Epithelial cell of esophagus (primary cell): ENCODE results near the gene HACD2.

Experiments
- DNase-seq: peaks from one replicate; pipeline ENCODE4 v3.0.0; 2010; ENCODE audit warnings: low read depth
- H3K4me3 ChIP-seq: 2 replicates; pipeline ENCODE4 v1.5.1; 2011; ENCODE audit warnings: mild to moderate bottlenecking, low read length, control low read depth
- TF ChIP-seq, protein P1 (sequence below): IDR thresholded peaks from 2 replicates; pipeline ENCODE4 v1.5.1; 2011; ENCODE audit warnings: low read depth, mild to moderate bottlenecking, low read length, control low read depth, inconsistent platforms; ENCODE audit not compliant: insufficient read depth; ENCODE audit errors: missing control alignments

HACD2 gene

DNA sequence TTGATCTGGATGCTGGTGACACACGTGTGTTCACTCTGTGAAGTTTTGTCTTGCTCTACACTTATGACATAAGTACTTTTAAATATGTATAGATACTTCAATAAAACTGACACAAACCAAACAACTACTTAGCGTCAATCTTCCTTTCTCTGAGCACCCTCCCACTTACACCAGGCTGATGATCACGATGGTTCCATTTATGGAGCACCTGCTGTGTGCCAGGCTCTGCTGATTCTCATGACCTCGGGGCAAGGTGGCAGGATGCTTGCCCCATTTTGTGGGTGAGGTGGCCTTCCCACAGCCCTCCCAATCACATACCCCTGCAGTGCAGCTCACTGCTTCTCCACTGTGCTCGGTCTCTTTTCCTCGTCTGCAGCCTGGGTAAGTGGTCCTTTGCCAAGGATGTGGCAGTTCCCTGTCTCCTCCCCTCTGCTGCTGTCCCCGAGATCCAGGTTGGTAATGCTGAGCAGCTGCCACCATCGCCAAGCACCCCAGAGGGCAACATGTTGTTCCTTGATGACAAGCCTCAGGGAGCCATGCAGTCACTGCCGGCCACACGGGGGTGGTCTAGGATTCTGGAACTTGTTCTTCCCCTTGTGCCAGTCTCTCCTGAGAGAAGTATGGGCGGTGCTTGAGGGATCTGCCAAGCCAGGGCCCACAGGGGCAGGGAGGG lies 115.4 kb downstream of the HACD2 start:
- TF ChIP-seq, protein P1, sequence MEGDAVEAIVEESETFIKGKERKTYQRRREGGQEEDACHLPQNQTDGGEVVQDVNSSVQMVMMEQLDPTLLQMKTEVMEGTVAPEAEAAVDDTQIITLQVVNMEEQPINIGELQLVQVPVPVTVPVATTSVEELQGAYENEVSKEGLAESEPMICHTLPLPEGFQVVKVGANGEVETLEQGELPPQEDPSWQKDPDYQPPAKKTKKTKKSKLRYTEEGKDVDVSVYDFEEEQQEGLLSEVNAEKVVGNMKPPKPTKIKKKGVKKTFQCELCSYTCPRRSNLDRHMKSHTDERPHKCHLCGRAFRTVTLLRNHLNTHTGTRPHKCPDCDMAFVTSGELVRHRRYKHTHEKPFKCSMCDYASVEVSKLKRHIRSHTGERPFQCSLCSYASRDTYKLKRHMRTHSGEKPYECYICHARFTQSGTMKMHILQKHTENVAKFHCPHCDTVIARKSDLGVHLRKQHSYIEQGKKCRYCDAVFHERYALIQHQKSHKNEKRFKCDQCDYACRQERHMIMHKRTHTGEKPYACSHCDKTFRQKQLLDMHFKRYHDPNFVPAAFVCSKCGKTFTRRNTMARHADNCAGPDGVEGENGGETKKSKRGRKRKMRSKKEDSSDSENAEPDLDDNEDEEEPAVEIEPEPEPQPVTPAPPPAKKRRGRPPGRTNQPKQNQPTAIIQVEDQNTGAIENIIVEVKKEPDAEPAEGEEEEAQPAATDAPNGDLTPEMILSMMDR = no peak
- H3K4me3 ChIP-seq = no peak overlapping the region

DNA sequence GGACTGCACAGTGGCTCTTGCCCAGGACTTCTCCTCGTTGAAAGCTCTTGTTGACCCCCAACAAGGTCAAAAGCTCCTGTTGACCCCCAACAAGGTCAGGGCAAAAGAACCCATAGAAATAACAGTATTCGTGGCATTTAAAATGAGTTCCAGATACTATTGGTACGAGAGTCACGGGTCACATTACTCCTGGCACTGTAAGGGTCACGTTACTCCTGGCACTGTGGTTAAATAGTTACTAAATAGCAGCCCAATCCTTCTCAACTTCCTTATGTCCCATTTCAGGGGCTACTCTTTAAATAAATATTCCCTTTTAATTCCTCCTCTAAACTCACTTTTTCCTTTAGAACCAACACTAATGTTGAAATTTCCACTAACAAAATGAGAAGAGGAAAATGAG lies 117.8 kb downstream of the HACD2 start:
- TF ChIP-seq, protein P1 = no peak
- no peak for DNase-seq
- H3K4me3 ChIP-seq = no peak overlapping the region

More for the DNA sequence above, 115.4 kb downstream of the HACD2 start:
- DNase-seq = no peak

DNA sequence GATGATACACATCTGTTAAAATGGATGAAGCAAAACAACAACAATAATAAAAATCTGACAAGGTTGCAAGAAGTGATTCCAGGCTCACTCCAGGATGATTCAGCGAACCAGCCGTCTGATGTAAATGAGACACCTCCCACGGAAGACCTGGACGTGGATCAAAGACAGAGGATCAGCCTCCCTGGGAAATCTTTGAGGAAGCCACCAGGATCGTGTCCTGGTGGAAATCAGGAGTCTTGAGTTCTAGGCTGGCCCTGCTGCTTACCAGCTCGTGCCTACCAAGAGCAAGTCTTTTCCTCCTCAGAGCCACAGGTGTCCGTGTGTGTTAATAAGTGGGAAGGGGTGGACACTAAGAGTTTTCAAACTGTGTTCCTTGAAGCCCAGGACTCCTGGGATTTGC lies 120.6 kb downstream of the HACD2 start:
- no peak overlapping the region for H3K4me3 ChIP-seq
- DNase-seq = no peak
- TF ChIP-seq, protein P1 = no peak

DNA sequence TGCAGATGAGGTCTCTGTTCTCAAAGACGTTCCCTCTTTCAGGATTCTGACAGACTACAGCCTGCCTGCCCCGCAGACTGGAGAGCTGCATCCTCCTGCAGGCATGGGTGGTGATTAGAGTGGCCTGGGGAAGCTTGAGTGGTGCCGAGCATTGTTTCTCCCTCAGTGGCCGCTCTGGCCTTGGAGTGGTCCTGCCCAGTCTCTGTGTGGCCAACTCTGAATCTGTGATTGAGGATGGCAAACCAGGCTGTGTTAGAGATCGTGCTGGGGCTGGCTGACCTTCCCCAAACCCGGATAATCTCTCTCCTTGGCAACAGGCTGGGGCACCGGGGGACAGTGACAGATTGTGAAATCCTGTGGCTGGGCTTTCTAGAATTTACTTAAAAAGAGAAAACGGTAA lies 125.0 kb downstream of the HACD2 start:
- H3K4me3 ChIP-seq = no peak overlapping the region
- TF ChIP-seq, protein P1 = no peak
- no peak for DNase-seq

DNA sequence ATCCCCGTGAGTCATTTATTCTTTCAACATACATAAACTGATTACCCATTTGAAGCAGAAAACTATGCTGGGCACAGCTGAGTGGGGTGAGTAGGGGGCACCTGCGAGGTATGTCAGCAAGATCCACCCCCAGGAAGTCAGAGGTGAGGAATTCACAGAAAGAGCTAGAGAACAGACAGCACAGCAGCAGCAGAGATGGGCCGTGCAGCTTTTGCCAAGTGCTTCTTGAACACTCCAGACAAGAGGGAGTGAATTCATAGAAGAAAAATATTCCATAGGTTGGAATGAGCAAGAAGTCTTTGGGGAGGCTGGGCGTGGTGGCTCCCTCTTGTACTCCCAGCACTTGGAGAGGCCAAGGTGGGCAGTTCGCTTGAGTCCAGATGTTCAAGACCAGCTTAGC lies 126.6 kb downstream of the HACD2 start:
- H3K4me3 ChIP-seq = no peak overlapping the region
- TF ChIP-seq, protein P1 = no peak
- no peak for DNase-seq

DNA sequence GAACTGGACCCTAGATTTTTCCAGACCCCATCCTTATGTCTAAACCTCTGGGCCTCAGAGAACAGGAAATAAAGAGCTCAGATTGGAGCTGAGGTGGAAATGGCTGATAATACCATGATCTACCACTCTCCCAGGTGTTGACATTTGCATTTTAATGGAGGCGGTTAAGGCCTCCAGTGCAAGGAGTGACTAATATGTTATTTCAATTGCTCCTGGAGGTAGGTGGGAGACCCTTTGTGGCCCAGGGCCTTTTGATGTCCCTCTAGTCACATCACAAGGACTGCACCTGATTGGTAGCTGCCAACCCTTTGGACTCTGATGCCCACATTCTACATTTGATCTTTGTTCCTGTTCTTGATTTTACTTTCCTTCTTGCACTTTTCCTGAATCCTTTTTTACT lies 127.0 kb downstream of the HACD2 start:
- TF ChIP-seq, protein P1 = no peak
- no peak overlapping the region for H3K4me3 ChIP-seq
- DNase-seq = no peak

DNA sequence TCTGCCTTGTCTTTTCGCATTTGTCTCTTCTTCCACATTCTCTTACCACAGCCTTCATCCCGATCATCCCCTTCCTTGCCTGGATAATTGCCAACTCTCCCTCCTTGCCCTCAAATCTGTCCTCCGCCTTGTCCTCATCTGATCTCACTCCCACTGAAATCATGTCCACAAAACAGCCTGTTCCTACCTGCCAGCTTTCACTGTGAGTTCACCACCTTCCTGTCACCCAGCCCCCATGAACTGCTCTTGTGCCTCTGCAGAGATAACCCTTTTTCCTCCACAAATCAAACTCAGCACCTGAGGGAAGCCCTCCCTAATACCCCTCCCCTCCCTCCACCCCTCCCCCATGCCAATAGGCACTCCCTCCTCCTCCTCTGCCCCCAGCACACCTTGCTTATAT lies 131.2 kb downstream of the HACD2 start:
- no peak for DNase-seq
- TF ChIP-seq, protein P1 = no peak
- no peak overlapping the region for H3K4me3 ChIP-seq
